Suprapubic skin (tissue), 3 donors: Measurements from ENCODE around the gene COL3A1.

Experiments used
- CTCF ChIP-seq, 2 donors: fragments of 200-600 bp in 1 of 2; fragments of 450-650 bp in 1 of 2; sonication (generic) in 1 of 2; IDR thresholded peaks; one replicate each; pipeline ENCODE4 v1.5.1; 2016 to 2019; ENCODE audit warnings: antibody characterized with exemption in 2 of 2, mild to moderate bottlenecking in 1 of 2, moderate library complexity in 1 of 2
- EP300 ChIP-seq: sonication (generic); formaldehyde crosslinking; IDR thresholded peaks from one replicate; pipeline ENCODE4 v1.6.1; 2017; ENCODE audit warnings: antibody characterized with exemption

GRCh38 chr2:189016311-189016861 is 42.2 kb downstream of the COL3A1 start:
- TF ChIP-seq CTCF (IDR thresholded peaks at IDR 0.05) (no peak), EP300 (no peak)
